ENCODE measurements around the gene DHRS1. TPM values are rescaled to one million over a fixed set of nuclear protein-coding genes. Genes with fewer than 3 reads are reported as not detected.

The DHRS1 gene
- total RNA-seq, 1 experiment from 2014 or later: 8.9 TPM

- Histone ChIP-seq H3K36me3 (ENCODE audit: control insufficient read depth, insufficient read depth, low read length) (no peaks in the 10 kb centered on the region), H3K4me3 (ENCODE audit: low read depth in 2 of 2, low read length in 2 of 2) (no peak overlapping the region), H3K4me1 (ENCODE audit: control insufficient read depth, insufficient read depth, low read length) (no peaks in the 10 kb centered on the region), H3K27me3 (ENCODE audit: control insufficient read depth, insufficient read depth, low read length) (no peaks in the 10 kb centered on the region), H3K9me3 (ENCODE audit: control insufficient read depth, insufficient read depth, low read depth, low read length) (no peaks in the 10 kb centered on the region), H3K27ac (ENCODE audit: low read length) (no peak overlapping the region)
- CTCF ChIA-PET: interaction anchor here (0.6 kb wide), 1 partner anchor 509 kb away, joined by 5 read pairs; no protein-coding TSS in a partner anchor
- no peak for DNase-seq (ENCODE audit: low read depth, low spot score)
- no TSS peak for BruUV-seq (replicated peaks)
- no peak for ATAC-seq
- TF ChIP-seq REST (IDR thresholded peaks at IDR 0.05; ENCODE audit: insufficient read depth in 1 of 2, low read depth in 2 of 2, low read length in 1 of 2) (no peak), POLR2AphosphoS5 (IDR thresholded peaks at IDR 0.05; ENCODE audit: low read depth, low read length) (no peak), CTCF (IDR thresholded peaks at IDR 0.05) (no peak), TCF7L2 (IDR thresholded peaks at IDR 0.05; ENCODE audit: low read depth, low read length) (no peak), SIN3A (IDR thresholded peaks at IDR 0.05; ENCODE audit: borderline replicate concordance, insufficient read depth, low read depth, low read length) (no peak)
- intact Hi-C loops (cut with micrococcal nuclease; ENCODE audit: unreplicated experiment): no loop called here
- POLR2A ChIA-PET: no interaction called here
- in situ Hi-C loops (cut with HindIII; ENCODE audit: low pct_unique_long_range_greater_than_20kb, low sequenced_read_pairs): no loop called here
These were observed 7.3 kb downstream of the DHRS1 start for GRCh38 chr14:24292118-24292807.

GRCh38 chr14:24291446-24292117 is 8.0 kb downstream of the DHRS1 start:
- H3K36me3 ChIP-seq (ENCODE audit: control insufficient read depth, insufficient read depth, low read length): no peaks in the 10 kb centered on the region
- no peak overlapping the region for H3K4me3 ChIP-seq (ENCODE audit: low read depth in 2 of 2, low read length in 2 of 2)
- no TSS peak for BruUV-seq (replicated peaks)
- DNase-seq (ENCODE audit: low read depth, low spot score) (no peak), ATAC-seq (no peak)
- no peak overlapping the region for H3K27ac ChIP-seq (ENCODE audit: low read length)
- intact Hi-C loops (cut with micrococcal nuclease; ENCODE audit: unreplicated experiment): no loop called here
- H3K27me3 ChIP-seq (ENCODE audit: control insufficient read depth, insufficient read depth, low read length): no peaks in the 10 kb centered on the region
- ChIA-PET POLR2A (no interaction called here), CTCF (interaction anchor here (0.6 kb wide), 1 partner anchor 508 kb away, joined by 5 read pairs; no protein-coding TSS in a partner anchor)
- in situ Hi-C loops (cut with HindIII; ENCODE audit: low pct_unique_long_range_greater_than_20kb, low sequenced_read_pairs): no loop called here
- no peak for TF ChIP-seq REST (IDR thresholded peaks at IDR 0.05; ENCODE audit: insufficient read depth in 1 of 2, low read depth in 2 of 2, low read length in 1 of 2)
- no peak for TF ChIP-seq POLR2AphosphoS5 (IDR thresholded peaks at IDR 0.05; ENCODE audit: low read depth, low read length)
- no peak for TF ChIP-seq SIN3A (IDR thresholded peaks at IDR 0.05; ENCODE audit: borderline replicate concordance, insufficient read depth, low read depth, low read length)
- TF ChIP-seq CTCF (IDR thresholded peaks at IDR 0.05): no peak
- no peak for TF ChIP-seq TCF7L2 (IDR thresholded peaks at IDR 0.05; ENCODE audit: low read depth, low read length)
- H3K4me1 ChIP-seq (ENCODE audit: control insufficient read depth, insufficient read depth, low read length): no peaks in the 10 kb centered on the region
- H3K9me3 ChIP-seq (ENCODE audit: control insufficient read depth, insufficient read depth, low read depth, low read length): no peaks in the 10 kb centered on the region

Measured in Panc1 (cell line).